Fibroblast of skin of left quadriceps (primary cell): ENCODE data around the gene FRMD4A.

Source experiments
- DNase-seq, 2 experiments: peaks; one replicate each; pipeline ENCODE4 v3.0.0-alpha.2; 2013; ENCODE audit warnings: low read depth in 2 of 2

Gene FRMD4A

GRCh38 chr10:13654118-13654830, 676.5 kb downstream of the FRMD4A start:
- no peak for DNase-seq

DNA sequence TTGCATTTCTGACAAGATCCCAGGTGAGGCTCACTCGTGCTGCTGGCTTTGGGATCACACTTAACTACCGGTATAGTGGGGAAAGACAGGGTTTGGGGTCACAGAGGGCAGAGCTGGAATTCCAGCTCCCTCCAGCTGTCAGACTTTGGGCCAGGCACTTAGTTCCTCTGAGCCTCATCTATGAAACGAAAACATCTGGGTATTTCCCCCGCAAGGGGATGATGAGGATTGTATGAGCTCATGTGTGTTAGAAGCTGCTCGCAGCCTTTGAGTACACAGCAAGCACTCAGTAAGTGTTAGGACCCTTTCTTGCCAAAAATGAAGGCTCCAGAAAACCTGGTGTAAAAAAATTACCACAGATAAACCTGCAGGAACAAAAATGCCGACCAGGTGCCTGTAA, 677.9 kb downstream of the FRMD4A start:
- DNase-seq, result no peak

DNA sequence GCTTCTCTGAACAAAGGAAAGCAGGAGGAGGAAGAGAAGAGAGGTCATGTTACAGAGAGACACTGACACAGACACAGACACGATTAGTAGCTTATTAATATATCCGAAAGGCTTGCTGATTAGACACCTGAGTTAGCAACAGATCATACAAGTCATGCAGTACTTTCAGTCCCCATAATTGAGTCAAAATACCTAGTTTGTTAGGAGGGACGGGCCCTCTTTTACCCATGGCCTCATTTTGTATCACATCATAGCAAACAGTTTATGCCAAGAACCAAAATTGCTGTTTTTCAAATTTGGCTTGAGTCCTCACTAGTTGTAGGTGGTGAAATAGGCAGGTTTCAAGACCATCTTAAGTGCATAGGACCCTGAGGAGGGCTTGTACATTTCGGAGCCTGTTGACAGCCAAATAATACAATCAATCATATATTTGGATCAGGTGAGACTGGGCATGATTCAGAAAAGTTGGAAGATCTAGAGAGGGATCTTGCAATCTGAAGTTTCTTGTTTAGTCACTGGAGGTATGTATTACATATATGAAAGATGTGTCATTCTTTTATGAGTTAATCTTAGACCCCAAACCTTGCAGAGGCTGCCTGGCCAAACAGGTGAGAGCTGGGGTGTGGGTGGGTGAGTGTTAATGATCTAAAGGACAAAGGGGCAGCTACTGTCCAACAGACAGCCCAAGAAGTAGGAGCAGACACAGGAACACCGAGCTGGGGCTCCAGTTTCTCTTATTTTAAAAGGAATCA, 678.6 kb downstream of the FRMD4A start:
- DNase-seq, result no peak

GRCh38 chr10:13650961-13651360, 679.8 kb downstream of the FRMD4A start:
- DNase-seq, result no peak

DNA sequence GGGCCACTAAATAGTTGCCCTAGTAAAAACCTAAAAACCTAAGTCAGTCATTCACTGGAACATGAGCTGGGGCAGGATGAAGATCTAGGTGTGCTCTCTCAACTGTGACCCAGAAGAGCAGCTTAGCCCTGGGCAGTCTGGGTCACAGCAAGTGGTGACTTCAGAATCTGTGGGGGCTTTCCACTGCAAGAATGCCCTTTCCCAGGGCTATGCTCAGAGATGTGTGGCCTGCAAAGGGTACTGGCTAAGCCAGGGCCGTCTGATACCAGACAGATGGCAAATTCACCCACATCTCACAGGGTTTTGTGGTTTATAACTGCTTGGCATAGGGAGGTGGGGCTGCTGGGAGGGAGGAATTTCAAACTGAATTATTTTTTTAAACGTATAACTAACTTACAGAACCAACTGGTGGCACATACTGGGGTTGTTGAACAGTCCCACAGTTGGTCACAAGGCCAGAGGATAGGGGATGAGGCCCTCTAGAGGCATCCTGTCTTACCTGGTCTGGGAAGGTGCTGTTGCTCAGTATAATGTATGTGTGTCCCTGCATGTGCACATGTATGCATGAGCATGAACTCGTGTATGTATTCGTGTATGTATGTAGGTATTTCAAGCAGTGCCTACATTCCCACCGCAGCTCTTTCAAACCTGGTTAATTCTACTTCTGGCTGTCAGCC, 680.7 kb downstream of the FRMD4A start:
- no peak for DNase-seq

GRCh38 chr10:13648425-13648824, 682.3 kb downstream of the FRMD4A start:
- no peak for DNase-seq

DNA sequence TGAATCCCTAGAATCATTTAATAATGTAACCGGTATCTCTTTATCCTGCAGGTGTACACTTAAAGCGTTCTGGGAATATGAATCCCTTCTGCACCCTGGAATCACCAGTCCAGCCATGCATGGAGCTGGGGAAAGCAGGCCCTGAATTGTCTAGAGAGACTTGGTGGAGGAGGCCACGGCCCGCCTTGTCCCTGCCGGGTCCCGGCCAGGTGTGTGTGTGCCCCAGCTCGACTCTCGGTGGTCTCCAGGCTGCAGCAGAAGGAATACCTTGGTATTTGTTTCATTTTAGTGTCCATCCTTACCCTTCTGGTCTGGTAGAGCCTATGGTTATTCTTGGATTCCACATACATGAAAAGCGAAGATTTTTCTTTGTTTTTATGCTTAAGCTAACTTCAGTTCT, 685.9 kb downstream of the FRMD4A start:
- DNase-seq, result no peak

GRCh38 chr10:13643016-13643415, 687.7 kb downstream of the FRMD4A start:
- no peak for DNase-seq

DNA sequence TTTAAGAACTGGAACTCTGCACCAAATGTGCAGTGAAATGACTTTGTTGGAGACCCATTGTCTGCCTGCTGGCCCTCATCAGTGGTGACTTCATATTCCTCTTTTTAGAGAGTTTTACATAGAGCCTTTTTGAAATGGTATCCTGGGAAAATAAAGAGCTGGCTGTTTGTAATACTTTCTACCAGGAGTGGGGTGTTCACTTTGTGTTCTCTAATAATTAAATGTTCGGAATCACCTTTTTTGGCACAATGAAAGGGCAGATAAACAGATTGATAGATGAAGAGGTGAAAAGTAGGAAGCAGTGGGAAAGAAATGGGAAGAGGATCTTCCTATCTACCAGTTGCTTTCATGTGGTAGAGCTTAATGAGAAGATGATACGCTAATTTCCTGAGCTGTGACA, 688.4 kb downstream of the FRMD4A start:
- no peak for DNase-seq

GRCh38 chr10:13637894-13638293, 692.8 kb downstream of the FRMD4A start:
- DNase-seq, result no peak

GRCh38 chr10:13637303-13637856, 693.3 kb downstream of the FRMD4A start:
- DNase-seq, result no peak

DNA sequence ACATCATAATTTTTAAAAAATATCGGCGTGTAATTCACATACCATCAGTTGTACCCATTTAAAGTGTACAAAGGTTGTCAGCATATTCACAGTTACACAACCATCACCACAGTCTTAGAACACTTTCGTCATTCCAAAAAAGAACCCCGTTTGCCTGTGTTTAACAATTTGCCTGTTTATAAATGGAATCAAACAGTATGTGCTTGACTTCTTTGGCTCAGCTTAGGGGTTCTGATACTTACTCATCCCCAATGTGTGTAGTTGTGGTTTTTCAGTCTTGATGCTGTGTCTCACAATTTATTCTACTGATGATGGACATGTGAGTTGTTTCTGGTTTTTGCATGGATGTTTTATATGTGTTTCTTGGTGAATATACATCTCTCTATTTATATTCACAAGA, 693.9 kb downstream of the FRMD4A start:
- no peak for DNase-seq

GRCh38 chr10:13634207-13634606, 696.5 kb downstream of the FRMD4A start:
- DNase-seq, result no peak

- peak; percentile 77 to 79 for DNase-seq
Observed at GRCh38 chr10:13633689-13634088, 697.0 kb downstream of the FRMD4A start.

DNA sequence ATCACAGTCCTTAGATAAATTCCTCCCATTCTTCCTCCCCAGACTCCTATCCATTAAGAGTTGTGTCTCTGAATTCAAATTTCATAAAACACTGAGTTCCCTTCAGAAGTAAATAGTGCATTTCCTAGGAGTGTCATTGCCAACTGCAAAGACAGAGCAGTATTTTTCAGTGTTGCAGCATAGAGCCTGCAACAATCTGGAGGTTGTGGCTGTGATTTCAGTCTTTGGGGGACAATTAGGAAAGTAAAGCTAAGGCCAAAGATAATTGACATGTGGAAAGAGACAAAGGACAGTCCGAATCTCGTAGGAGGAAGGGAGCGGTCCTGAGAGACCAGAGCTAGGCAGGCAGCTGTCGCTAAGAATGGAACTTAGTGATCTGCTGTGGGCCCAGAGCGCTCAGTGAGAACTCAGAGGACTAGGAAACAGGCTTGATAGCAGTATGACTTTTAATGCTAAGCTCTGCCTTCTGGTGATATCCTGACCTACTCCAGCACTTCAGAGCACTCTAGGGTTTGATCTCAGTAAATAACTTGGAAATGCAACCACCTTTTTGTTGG, 697.8 kb downstream of the FRMD4A start:
- DNase-seq, result no peak

DNA sequence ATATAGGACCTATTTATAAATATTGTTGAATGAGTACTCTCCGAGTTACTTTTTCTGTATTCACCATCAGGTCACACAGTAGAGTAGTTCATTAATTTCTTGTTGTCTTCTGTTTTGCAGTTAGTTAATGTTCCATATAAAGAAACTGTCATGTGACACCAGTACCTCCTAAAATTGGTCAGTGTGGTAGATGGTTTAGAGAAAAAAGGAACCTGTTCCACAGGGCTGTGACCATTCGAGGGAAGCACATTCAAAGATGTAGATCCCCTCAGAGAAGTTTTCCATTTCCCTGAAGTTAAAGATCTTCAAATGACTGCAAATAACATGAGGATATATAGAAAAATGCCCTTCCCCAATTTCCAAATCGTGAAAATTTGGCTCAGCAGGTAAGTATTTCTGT, 698.3 kb downstream of the FRMD4A start:
- no peak for DNase-seq

DNA sequence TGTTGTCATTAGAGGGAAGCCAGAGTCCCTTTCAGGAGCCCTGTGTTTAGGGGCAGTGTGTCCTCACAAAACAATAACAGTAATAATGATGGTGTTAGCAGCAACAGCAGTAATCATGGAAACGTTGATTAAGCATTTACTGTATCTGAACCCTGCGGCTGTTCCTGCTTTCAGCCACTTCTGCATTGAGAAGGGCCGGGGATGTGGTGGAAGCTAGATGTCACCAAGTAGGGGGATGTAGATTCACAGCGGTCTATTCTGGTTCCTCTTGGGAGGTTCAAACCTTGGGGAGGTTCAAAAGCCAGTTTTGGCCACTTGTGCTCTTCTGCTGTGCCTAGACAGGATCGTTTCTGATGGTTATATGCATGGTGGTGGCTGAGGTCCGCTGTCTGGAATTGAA, 699.1 kb downstream of the FRMD4A start:
- no peak for DNase-seq

DNA sequence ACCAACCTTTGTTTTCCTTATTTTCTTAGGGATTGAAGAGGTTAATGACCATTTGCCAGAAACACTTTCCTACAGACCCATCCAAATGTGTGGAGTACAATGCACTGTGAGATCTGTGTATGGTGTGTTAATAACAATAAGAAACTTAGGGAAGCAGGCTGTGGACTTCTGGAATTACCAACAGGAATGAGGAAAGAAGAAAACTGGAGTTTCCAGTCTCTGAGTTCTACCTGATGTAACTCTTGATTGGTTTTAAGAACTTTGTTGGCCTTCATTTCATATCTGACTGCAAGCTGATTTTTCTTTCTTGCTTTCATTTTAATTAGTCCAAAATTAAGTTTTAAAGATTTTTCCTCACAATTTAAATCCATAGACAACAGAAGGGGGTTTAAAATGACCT, 700.5 kb downstream of the FRMD4A start:
- DNase-seq, result no peak

DNA sequence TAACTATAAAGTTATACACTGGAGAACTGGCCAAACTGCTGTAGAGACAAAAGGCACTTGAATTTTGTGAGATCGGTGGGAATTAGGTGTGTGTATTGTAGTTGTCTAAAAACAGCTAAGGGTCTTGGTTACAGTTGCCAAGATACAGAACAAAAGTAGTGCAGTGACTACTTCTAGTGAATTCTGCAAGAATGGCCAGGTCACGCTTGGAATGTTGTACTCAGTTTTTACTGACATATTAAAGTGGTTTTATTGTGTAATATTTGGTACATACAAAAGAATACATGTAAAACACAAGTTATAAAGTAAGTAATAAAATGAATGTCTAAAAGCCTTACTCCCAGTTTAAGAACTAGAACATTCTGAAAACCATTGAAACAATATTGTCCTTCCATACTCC, 701.6 kb downstream of the FRMD4A start:
- no peak for DNase-seq

DNA sequence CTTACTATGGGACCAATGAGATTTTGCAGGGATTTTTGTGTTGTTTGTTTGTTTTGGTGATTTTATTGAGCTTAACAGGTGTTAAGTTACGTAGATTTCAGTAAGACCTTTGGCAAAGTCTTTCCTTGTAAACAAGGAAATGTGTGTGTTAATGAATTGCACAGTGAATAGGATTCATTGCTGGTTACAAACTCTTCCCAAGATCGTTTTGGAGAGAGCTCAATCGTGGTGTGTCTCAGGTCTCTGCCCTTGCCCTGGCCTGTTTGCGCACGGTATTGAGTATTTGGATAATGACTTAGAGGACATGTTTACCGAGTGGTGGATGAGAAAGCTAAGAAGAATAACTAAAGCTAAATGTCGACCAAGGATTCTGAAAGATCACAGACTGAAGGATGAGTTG, 702.1 kb downstream of the FRMD4A start:
- DNase-seq, result no peak

DNA sequence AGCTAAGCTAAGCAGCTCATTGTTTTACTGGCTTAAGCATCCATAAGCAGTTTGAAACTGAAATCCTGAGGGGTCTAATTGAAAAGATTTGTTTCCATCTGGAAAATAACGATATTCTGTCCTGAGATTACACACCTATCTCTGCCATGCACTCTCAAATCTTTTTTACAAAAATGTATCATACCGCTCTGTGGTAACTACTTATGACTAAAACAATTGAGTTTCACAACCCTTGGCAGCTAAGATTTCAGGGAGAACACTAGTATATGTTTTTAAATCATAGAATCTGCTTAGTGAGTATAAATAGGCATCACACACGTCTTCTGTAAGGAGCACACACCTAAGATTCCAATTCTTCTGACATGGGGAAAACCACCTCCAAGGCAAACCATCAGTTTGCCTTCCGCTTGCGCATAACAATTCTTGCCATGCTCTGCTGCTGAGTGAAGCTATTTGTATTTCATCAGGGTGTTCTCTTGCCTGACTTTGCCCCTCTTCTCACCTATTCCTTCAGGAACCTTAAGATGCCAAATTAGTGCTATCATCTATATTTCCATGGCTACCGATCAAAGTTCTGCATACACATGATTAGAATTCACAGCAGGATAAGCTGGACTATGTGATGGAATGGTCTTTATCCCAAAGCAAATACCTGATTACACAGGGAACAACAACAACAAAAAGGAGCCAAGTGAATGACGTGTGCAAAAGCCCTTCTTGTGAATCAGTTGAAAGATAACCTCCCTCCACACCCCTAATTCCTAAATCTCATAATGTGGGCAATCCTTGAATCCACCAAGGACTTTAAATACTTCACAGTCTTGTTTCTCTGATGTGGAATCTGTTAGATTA, 703.0 kb downstream of the FRMD4A start:
- DNase-seq, result no peak
